Amniotic epithelial cell (primary cell): ENCODE measurements around the gene MARVELD3.
"Not testable (repeated sequence)": the region's sequence is repeated elsewhere in the genome, so short reads cannot be mapped to it uniquely, and the experiment has no call there.

ENCODE experiments used
- DNase-seq: peaks from one replicate; pipeline ENCODE4 v3.0.0-alpha.2; 2010; ENCODE audit warnings: low read depth

MARVELD3 gene, protein sequence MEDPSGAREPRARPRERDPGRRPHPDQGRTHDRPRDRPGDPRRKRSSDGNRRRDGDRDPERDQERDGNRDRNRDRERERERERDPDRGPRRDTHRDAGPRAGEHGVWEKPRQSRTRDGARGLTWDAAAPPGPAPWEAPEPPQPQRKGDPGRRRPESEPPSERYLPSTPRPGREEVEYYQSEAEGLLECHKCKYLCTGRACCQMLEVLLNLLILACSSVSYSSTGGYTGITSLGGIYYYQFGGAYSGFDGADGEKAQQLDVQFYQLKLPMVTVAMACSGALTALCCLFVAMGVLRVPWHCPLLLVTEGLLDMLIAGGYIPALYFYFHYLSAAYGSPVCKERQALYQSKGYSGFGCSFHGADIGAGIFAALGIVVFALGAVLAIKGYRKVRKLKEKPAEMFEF

DNA sequence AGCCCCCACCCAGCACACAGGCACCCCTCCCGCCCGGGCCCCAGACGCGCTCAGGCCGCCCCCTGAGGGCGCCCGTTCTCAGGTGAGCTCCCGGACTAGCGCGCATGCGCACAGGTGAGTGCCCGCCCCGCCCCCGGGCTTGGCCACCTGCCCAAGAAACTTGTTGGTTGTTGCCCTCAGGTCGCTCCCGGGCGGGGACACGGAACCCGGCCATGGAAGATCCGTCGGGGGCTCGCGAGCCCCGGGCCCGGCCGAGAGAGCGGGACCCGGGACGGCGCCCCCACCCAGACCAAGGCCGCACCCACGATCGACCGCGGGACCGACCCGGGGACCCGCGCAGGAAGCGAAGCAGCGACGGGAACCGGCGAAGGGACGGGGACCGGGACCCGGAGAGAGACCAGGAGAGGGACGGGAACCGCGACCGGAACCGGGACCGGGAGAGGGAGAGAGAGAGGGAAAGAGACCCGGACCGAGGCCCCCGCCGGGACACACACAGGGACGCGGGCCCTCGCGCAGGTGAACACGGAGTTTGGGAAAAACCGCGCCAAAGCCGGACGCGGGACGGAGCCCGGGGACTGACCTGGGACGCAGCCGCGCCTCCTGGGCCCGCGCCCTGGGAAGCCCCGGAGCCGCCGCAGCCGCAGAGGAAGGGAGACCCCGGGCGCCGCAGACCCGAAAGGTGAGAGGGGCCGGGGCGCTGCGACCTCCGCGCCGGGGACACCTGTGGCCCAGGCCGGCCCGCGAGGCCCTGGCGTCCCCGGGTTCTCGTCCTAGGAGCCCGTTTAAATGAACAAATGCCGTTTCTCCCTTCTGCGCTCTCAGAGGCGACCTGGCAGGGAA lies at the start of gene MARVELD3:
Gene MARVELD3, plus strand, starts transcription at position 167 of the 840 bp plus-strand sequence. Its CDS starts 46 bp downstream, at position 213.
- DNase-seq = no peak

DNA sequence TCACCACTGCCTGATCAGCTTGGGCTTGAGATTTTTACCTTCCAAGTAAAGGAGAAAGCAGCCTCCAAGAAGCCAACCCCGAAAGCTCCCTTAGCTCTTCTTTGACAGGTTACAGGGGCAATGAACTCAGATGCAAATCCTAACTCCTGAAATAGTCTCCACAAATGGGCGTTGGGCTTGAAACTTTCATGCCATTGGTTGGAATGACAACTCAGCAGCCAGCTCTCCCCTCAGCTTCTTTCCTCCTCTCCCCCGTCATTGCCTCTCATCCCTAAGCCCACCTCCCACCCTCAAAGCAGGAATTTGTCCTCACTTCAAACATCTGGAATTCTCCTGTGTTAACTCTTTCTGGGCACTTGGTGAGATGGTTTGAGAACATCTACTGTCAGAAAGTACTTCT lies 49.0 kb upstream of the MARVELD3 start, which contains the start of gene TAT:
Gene TAT, minus strand, starts transcription at position 122 of the 400 bp plus-strand sequence. CDS start 677 bp downstream, outside the sequence.
- no peak for DNase-seq

DNA sequence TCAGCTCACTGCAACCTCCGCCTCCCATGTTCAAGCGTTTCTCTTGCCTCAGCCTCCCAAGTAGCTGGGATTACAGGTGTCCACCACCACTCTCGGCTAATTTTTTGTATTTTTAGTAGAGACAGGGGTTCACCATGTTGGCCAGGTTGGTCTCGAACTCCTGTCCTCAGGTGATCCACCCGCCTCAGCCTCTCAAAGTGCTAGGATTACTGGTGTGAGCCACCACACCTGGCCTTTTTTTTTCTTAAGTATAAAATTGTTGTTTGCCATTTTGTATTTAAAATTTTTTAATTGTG lies 43.5 kb upstream of the MARVELD3 start:
- not testable (repeated sequence) for DNase-seq

DNA sequence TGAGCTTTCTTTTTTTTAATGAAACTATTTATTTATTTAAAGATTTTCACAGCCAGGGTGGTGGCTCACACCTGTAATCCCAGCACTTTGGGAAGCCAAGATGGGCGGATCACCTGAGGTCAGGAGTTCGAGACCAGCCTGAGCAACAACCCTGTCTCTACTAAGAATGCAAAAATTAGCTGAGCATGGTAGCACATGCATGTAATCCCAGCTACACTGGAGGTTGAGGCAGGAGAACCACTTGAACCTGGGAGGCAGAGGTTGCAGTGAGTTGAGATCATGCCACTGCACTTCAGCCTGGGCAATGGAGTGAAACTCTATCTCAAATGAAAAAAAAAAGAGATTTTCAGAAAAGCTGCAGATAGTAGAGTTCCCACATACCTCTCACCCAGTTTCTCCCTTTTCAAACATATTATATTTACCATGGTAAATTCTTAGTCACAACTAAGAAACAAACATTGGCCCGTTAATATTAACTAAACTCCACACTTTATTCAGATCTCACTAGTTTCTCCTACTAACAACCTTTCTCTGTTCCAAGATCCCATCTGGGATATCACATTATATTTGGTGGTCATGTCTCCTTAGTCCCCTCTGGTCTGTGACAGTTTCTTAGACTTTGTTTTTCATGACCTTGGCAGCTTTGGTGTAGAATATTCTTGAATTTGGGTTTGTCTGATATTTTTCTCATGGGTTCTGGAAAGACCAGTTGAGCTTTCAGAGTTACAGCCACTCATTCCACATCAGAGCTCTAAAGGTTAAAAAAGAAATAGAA lies 41.3 kb upstream of the MARVELD3 start:
- DNase-seq = no peak

DNA sequence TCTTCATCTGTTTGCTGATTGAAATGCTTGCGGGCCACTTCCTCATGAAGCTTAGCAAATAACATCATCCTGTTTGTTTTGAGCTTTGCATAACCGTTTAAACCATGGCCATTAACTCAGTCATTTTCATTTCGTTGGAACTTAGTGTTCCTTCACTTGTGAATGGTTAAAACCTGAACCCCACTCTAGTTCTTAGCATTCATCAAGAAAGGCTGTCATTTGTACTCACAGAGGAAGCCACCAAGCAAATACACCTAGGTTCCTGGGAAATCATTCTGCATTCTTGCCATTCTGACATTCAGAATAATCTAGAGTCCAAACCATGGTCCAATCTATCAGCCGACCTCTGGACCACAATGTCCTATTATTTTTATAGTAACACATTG lies 40.7 kb upstream of the MARVELD3 start:
- DNase-seq = no peak

DNA sequence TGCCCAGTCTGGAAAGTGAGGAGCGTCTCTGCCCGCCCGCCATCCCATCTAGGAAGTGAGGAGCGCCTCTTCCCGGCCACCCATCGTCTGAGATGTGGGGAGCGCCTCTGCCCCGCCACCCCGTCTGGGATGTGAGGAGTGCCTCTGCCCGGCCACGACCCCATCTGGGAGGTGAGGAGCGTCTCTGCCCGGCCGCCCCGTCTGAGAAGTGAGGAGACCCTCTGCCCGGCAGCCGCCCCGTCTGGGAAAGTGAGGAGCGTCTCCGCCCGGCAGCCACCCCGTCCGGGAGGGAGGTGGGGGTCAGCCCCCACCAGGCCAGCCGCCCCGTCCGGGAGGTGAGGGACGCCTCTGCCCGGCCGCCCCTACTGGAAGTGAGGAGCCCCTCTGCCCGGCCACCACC lies 36.6 kb upstream of the MARVELD3 start:
- DNase-seq = not testable (repeated sequence)

DNA sequence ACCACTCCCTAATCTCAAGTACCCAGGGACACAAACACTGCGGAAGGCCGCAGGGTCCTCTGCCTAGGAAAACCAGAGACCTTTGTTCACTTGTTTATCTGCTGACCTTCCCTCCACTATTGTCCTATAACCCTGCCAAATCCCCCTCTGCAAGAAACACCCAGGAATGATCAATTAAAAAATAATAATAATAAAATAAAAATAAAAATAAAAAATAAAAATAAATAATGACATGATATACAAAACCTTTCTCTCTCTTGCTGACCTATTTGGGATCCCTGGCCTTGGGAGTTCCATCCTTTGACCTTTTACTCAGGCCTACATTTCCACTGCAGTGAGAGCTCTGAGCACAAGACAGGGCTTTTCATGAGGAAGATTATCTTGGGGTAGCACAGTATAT lies 35.9 kb upstream of the MARVELD3 start:
- DNase-seq = not testable (repeated sequence)

DNA sequence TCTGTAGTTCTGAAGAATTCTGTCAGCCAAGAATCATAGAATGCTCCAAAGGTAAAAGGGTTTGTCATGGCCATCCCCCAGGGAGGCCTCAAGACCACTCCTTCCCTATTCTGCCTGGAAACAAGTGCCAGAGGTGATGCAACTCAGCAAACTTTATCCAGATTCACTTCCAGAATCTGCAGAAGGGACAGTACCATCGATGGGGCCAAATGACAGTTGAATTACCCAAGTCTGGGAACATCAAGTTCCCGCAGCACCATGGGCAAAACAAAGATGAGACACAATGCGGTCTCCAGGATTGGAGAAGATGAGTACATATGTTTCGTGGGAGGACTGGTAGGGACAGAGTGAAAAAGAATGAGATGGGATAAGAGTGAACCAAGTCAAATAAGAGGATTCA lies 35.4 kb upstream of the MARVELD3 start:
- DNase-seq = no peak

DNA sequence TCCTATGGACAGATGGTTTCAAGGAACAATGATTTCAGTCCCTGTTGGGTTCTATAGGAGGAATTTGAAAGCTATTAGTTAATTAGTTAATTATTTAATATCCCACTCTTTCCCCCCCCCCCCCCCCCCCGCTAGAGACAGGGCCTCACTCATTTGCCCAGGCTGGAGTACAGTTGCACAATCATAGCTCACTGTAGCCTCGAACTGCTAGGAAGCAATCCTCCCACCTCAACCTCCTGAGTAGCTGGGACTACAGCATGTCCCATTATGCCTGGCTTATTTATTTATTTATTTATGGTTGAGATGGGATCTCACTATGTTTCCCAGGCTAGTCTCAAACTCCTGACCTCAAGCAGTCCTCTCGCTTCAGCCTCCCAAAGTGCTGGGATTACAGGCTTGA lies 34.1 kb upstream of the MARVELD3 start:
- no peak for DNase-seq

DNA sequence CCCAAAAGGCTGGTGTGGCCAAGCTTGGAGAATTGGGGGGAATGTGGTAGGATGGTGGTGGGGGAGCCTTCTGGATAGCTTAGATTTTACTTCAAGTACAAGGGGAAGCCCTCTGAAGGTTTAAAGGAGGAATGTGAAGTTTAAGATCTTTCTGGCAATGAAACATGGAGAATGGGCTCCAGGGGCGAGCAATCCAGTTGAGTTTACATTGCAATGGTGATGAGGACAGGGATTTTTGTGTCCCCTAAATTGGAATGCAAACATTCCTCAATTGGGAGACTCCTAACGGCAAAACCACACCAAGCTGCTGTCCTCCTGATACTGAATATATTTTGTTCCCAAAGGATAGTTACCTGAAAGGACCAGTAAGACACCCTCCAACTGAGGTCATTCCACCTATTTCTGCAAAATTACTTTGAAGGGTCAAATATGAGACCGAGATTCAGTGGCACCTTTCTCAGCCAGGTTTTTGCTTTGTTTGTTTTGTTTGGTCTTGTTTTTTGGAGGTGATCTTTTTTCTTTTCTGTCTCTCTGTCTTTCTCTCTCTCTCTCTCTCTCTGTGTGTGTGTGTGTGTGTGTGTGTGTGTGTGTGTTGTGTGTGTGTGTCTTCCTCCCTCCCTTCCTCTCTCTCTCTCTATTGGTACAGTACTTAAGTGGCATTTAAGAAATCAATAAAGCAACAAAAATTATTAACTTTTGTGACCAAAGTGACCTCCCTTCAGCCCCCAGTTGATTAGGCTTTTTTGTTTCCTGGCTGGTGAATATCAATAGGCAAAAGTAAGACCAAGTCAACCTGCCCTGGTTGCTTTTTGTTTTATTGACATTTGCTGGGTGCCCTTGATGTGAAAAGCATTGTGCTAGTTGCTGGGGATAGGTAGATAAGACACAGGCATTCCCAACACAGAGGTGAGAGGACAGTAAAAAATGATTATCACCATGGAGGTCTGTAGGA lies 32.7 kb upstream of the MARVELD3 start:
- DNase-seq = no peak

DNA sequence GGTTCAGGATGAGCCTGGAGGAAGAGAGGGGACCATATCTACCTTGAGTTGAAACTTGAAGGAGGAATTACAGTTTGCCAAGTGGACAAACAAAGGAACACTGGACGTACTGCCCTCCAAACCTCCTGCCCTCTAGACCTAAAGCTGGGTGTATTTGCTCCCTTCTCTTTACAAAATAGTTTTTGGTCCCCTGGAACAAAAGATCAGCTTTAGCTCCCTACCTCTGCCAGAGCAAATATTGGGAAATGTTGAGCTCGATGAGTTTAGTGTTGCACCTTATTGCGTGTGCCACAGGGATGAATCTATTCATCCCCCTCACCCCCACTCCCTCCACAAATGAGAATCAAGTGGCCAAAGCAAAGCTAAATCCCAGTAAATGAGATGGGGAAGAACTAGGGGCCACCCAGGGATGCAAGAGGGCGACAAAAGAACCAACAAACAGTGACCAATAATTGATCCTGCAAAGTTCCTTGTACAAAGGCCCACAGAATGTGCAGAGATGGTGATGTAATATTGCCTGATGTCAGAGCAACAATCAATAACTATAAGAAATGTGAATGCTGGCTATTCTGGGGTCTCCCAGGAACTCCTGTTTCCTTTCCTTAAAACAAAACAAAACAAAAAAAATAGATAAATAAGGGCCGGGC lies 31.9 kb upstream of the MARVELD3 start:
- DNase-seq = no peak

DNA sequence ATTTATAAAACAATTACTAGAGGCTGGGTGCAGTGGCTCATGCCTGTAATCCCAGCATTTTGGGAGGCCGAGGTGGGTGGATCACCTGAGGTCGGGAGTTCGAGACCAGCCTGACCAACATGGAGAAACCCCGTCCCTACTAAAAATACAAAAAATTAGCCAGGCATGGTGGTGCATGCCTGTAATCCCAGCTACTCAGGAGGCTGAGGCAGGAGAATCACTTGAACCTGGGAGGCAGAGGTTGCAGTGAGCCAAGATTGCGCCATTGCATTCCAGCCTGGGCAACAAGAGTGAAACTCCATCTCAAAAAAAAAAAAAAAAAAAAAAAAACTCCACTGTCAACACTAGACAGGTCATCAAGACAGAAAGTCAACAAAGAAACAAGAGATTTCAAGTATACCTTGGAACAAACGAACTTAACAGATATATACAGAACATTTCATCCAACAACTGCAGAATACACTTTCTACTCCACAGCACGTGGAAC lies 30.6 kb upstream of the MARVELD3 start:
- DNase-seq = not testable (repeated sequence)

DNA sequence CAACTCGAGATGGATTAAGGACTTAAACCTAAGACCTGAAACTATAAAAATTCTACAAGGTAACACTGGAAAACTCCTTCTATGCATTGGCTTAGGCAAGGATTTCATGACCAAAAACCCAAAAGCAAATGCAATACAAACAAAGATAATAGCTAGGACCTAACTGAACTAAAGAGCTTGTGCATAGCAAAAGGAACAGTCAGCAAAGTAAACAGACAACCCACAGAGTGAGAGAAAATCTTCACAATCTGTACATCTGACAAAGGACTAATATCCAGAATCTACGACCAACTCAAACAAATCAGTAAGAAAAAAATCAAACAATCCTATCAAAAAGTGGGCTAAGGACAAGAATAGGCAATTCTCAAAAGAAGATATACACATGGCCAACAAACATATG lies 27.6 kb upstream of the MARVELD3 start:
- not testable (repeated sequence) for DNase-seq

DNA sequence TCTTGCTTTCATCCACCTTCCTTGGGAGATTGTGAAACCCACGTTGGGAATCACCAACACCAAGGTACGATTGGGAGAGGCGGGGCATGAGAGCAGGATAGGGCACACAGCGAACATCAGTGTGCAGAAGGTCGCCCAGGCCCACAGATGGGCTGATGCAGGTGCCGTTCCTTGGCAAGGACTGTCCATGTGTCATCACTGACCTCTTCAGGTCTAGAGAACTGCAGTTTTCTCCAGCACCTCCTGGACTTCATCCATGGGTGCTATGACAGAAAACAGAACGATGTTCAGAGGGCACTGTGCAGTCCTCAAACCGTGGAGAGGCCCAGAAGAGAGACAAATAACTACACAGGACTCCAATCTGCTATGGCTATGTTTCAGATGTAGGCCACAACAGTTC lies 25.2 kb upstream of the MARVELD3 start:
- DNase-seq = no peak

DNA sequence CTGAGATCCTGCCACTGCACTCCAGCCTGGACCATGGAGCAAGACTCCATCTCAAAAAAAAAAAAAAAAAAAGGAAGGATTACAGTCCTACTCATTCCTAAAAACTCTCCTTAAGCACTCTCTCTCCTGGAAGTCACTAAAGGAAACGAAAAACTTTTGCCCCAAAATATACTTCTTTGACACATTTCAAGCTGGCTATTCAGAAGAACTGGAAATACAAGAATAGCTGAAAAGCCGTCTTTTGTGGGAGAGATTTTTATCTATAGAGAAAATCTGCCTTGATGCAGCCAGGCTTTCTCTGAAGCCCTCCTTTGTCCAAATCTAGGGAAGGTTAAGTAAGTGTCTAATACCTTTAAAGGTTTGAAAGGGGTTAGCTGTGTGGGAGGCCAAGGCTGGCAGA lies 16.9 kb upstream of the MARVELD3 start:
- DNase-seq = no peak

DNA sequence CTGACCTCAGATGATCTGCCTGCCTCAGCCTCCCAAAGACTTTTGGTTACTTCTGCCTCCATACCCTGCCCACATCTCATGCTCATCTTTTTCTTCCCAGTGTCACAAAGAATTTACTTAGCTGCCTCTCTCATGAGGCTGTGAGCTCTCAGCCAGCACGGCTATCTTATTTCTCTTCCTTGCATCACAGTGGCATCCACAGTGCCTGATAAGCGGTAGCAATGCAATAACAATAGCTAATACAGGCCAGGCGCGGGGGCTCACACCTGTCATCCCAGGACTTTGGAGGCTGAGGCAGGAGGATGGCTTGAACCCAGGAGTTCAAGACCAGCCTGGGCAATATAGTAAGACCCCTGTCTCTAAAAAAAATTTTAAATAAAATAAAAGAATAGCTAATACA lies 15.5 kb upstream of the MARVELD3 start:
- DNase-seq = no peak

DNA sequence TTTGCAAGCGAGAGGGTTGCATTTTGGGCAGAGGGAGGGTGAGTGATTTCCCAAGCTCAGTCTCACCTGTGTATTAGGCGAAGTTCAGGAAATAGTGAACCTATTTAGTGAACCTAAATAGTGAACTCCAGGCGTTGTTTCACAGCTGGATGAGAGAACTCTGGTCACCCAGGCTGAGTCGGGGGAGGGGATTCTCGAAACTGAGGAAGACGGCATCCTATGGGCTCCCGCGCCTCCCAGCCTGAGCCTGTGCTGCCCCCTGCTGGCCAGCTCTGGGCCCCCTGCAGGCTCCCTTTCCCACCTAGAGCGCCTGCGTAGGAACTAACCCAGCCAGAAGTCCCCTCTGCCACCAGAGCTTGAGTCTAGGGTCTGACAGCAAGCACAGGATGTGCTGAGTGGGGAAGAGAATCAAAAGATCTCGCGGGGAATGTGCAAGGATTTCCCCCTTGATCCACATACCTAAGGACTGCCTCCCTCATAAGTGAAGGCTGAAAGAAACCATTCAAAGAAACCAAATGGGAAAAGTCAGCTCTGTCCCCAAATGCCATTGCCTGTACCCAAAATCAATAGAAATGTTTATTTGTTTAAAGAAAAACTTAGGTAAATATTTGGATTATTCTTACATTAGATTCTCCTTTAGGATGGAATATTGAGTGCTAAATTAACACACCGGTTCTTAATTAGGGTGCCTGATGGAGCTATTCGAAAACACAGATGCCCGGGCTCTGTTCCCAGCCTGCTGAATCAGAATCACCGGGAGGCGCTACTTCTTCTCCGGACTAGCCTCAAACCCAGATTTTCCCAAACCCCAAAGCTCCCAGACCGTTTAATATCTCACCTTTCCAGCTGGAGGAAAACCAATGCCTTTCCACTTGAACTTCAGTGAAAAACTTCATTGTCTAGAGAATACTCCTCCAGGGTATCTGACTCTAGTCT lies 14.8 kb upstream of the MARVELD3 start:
- peak; percentile 30 for DNase-seq

DNA sequence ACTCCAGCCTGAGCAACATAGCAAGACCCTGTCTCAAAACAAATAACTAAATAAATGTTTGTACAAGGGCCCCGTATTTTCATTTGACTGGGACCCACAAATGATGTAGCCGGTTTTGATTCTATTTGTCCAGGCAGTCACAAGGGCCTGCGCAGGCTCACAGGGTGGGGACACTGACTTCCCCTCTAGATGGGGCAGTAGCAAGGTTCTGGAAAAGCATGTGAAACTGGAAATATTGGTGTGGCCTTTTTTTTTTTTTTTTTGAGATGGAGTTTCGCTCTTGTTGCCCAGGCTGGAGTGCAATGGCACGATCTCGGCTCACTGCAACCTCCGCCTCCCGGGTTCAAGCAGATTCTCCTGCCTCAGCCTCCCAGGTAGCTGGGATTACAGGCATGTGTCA lies 11.0 kb upstream of the MARVELD3 start:
- not testable (repeated sequence) for DNase-seq

DNA sequence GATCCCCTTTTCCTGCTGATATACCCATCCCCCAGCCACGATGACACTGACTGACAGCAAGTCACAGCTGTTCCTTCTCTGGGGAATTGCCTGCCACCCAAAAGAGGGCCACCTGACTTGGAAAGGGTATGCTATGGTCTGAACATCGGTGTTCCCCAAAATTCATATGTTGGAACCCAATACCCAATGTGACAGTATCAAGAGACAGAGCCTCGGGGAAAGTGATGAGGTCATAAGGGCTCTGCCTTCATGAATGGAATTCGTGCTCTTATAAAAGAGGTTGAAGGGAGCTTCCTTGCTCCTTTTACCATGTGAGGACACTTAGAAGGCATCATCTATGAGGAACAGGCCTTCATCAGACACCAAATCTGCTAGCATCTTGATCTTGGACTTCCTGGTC lies 7.6 kb upstream of the MARVELD3 start:
- DNase-seq = no peak

DNA sequence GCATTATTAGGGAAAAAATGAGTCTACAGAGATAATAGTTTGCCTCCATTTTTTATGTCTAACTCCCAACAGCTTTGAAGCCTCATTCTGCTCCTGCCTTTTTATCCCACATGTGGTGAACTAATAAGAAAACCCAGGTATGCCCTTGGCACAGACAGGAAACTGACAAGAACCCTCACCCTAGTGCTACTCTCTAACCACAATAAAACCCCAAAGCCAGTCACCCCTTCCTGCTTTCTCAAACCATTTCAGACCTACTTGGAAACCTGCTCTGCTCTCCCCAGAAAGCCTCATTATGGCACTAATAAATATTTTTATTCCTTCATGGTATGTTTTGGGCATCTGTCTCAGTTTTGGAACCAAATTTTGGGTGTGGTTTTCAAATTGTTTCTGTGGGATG lies 3.9 kb upstream of the MARVELD3 start:
- no peak for DNase-seq
